ENCODE measurements around the gene VPS45.
"Not testable (repeated sequence)": the region's sequence is repeated elsewhere in the genome, so short reads cannot be mapped to it uniquely, and the experiment has no call there.

Gene VPS45

GRCh38 chr1:150053926-150054325, 13.7 kb upstream of the VPS45 start:
- no peaks in the 10 kb centered on the region for H3K4me1 ChIP-seq (ENCODE audit: insufficient read depth, low read length)
- no peaks in the 10 kb centered on the region for H3K79me2 ChIP-seq (ENCODE audit: insufficient read depth, low read length)
- no peak for TF ChIP-seq CTCF (IDR thresholded peaks at IDR 0.05; ENCODE audit: borderline replicate concordance, extremely low read depth, low read length, poor library complexity, severe bottlenecking)
- no peak for TF ChIP-seq EZH2 (IDR thresholded peaks at IDR 0.05; ENCODE audit: borderline replicate concordance, low read depth, low read length, severe bottlenecking)
- no peaks in the 10 kb centered on the region for H4K20me1 ChIP-seq (ENCODE audit: insufficient read depth, low read length)
- peak overlapping the region; percentile 39; the same call in 1 of the 2 replicates for H2AFZ ChIP-seq (ENCODE audit: low read depth, low read length)
- no peak for DNase-seq
- no peak overlapping the region for H3K4me3 ChIP-seq (ENCODE audit: low read depth in 1 of 2, low read length in 2 of 2)
- H3K27ac ChIP-seq (ENCODE audit: low read length) = no peak overlapping the region
- no peak for ATAC-seq (ENCODE audit: insufficient read depth, low read depth)
- H3K9ac ChIP-seq (ENCODE audit: low read depth, low read length) = no peak overlapping the region
- no peaks in the 10 kb centered on the region for H3K9me3 ChIP-seq (ENCODE audit: insufficient read depth, low read length, severe bottlenecking)
- no peaks in the 10 kb centered on the region for H3K36me3 ChIP-seq (ENCODE audit: insufficient read depth, low read length)
- H3K4me2 ChIP-seq (ENCODE audit: insufficient read depth, low read length) = no peak overlapping the region
- no peaks in the 10 kb centered on the region for H3K27me3 ChIP-seq (ENCODE audit: insufficient read depth, low read length, poor library complexity)

DNA sequence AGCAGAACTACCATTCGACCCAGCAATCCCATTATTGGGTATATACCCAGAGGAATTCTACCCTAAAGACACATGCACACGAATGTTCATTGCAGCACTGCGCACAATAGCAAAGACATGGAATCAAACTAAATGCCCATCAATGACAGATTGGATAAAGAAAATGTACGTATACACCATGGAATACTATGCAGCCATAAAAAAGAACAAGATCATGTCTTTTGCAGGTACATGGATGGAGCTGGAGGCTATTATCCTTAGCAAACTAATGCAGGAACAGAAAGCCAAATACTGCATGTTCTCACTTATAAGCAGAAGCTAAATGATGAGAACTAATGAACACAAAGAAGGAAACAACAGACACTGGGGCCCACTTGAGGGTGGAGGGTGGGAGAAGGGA, 12.1 kb upstream of the VPS45 start:
- not testable (repeated sequence) for H2AFZ ChIP-seq (ENCODE audit: low read depth, low read length); H3K4me1 ChIP-seq (ENCODE audit: insufficient read depth, low read length); H3K4me2 ChIP-seq (ENCODE audit: insufficient read depth, low read length); H3K9me3 ChIP-seq (ENCODE audit: insufficient read depth, low read length, severe bottlenecking); H3K79me2 ChIP-seq (ENCODE audit: insufficient read depth, low read length); H3K27me3 ChIP-seq (ENCODE audit: insufficient read depth, low read length, poor library complexity); H4K20me1 ChIP-seq (ENCODE audit: insufficient read depth, low read length); ATAC-seq (ENCODE audit: insufficient read depth, low read depth); H3K9ac ChIP-seq (ENCODE audit: low read depth, low read length); H3K36me3 ChIP-seq (ENCODE audit: insufficient read depth, low read length); H3K4me3 ChIP-seq (ENCODE audit: low read depth in 1 of 2, low read length in 2 of 2); H3K27ac ChIP-seq (ENCODE audit: low read length); DNase-seq

DNA sequence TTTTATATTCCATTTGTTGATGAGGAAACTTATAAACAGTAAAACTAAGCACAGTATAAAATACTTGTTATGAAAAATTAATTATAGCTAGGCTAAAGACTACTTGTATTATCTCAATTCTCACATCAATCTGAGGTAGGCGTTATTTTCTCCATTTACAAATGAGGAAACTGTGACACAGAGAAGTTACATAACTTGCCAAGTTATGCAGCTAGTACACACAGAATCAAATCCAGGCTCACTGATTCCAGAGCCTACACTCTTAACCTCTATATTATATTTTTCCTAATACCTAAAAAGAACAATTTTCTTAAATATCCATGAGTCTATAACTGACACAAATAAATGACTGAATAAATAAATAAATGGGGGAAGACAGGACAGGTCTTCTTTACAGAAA, 11.2 kb upstream of the VPS45 start:
- H3K9ac ChIP-seq (ENCODE audit: low read depth, low read length) = no peak overlapping the region
- no peak for DNase-seq

DNA sequence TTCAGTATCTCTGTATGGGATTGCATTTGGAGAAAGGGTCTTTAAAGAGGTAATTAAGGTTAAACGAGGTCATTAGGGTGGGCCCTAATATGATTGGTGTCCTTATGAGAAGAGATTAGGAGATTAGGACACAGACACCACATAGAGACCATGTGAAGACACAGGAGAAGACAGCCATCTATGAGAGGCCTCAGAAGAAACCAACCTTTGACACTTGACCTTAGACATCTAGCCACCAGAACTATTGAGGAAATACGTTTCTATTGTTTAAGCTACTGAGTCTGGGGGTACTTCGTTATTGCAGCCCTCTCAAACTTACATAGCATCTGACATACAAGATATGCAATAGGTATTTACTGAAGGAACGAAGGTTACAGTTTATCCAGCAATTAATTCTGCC, 7.3 kb upstream of the VPS45 start:
- TF ChIP-seq EZH2 (IDR thresholded peaks at IDR 0.05; ENCODE audit: borderline replicate concordance, low read depth, low read length, severe bottlenecking) = no peak
- no peak for TF ChIP-seq CTCF (IDR thresholded peaks at IDR 0.05; ENCODE audit: borderline replicate concordance, extremely low read depth, low read length, poor library complexity, severe bottlenecking)
- H2AFZ ChIP-seq (ENCODE audit: low read depth, low read length) = no peak overlapping the region
- no peaks in the 10 kb centered on the region for H3K9me3 ChIP-seq (ENCODE audit: insufficient read depth, low read length, severe bottlenecking)
- no peaks in the 10 kb centered on the region; the same call in 1 of the 2 replicates for H3K79me2 ChIP-seq (ENCODE audit: insufficient read depth, low read length)
- no peak overlapping the region for H3K4me3 ChIP-seq (ENCODE audit: low read depth in 1 of 2, low read length in 2 of 2)
- DNase-seq (no peak), ATAC-seq (ENCODE audit: insufficient read depth, low read depth) (no peak)
- H3K36me3 ChIP-seq (ENCODE audit: insufficient read depth, low read length) = no peaks in the 10 kb centered on the region
- H4K20me1 ChIP-seq (ENCODE audit: insufficient read depth, low read length) = no peaks in the 10 kb centered on the region
- no peaks in the 10 kb centered on the region for H3K27me3 ChIP-seq (ENCODE audit: insufficient read depth, low read length, poor library complexity)
- no peak overlapping the region for H3K4me2 ChIP-seq (ENCODE audit: insufficient read depth, low read length)
- no peak overlapping the region for H3K27ac ChIP-seq (ENCODE audit: low read length)
- H3K4me1 ChIP-seq (ENCODE audit: insufficient read depth, low read length) = peaks cover 3% of the 10 kb centered on the region; the same call in 1 of the 2 replicates
- no peak overlapping the region for H3K9ac ChIP-seq (ENCODE audit: low read depth, low read length)

More for the DNA sequence above, 11.2 kb upstream of the VPS45 start:
- Histone ChIP-seq H3K9me3 (ENCODE audit: insufficient read depth, low read length, severe bottlenecking) (no peaks in the 10 kb centered on the region), H2AFZ (ENCODE audit: low read depth, low read length) (no peak overlapping the region), H3K27me3 (ENCODE audit: insufficient read depth, low read length, poor library complexity) (no peaks in the 10 kb centered on the region), H3K4me1 (ENCODE audit: insufficient read depth, low read length) (no peaks in the 10 kb centered on the region), H4K20me1 (ENCODE audit: insufficient read depth, low read length) (no peaks in the 10 kb centered on the region), H3K4me2 (ENCODE audit: insufficient read depth, low read length) (no peak overlapping the region), H3K79me2 (ENCODE audit: insufficient read depth, low read length) (no peaks in the 10 kb centered on the region), H3K27ac (ENCODE audit: low read length) (no peak overlapping the region), H3K36me3 (ENCODE audit: insufficient read depth, low read length) (no peaks in the 10 kb centered on the region), H3K4me3 (ENCODE audit: low read depth in 1 of 2, low read length in 2 of 2) (no peak overlapping the region)
- no peak for TF ChIP-seq CTCF (IDR thresholded peaks at IDR 0.05; ENCODE audit: borderline replicate concordance, extremely low read depth, low read length, poor library complexity, severe bottlenecking)
- TF ChIP-seq EZH2 (IDR thresholded peaks at IDR 0.05; ENCODE audit: borderline replicate concordance, low read depth, low read length, severe bottlenecking) = no peak
- ATAC-seq (ENCODE audit: insufficient read depth, low read depth) = no peak
